Glutamatergic neuron (in vitro differentiated cells): ENCODE measurements around the gene PPP1R15B. TPM values are rescaled to one million over a fixed set of nuclear protein-coding genes. Genes with fewer than 3 reads are reported as not detected.

Source experiments
- DNase-seq: peaks from one replicate; pipeline ENCODE4 v3.0.0; 2022
- H3K27ac Mint-ChIP-seq: one replicate; pipeline ENCODE4 v1.8.0; 2020; ENCODE audit warnings: mild to moderate bottlenecking, mixed read lengths, inconsistent platforms; ENCODE audit not compliant: unreplicated experiment
- H3K27me3 Mint-ChIP-seq: one replicate; pipeline ENCODE4 v1.8.0; 2020; ENCODE audit warnings: mild to moderate bottlenecking, moderate library complexity, mixed read lengths, inconsistent platforms; ENCODE audit not compliant: unreplicated experiment
- H3K36me3 Mint-ChIP-seq: one replicate; pipeline ENCODE4 v1.8.0; 2020; ENCODE audit warnings: mild to moderate bottlenecking, mixed read lengths, inconsistent platforms; ENCODE audit not compliant: unreplicated experiment
- H3K4me1 Mint-ChIP-seq: one replicate; pipeline ENCODE4 v1.8.0; 2020; ENCODE audit warnings: mild to moderate bottlenecking, low read depth, mixed read lengths, inconsistent platforms; ENCODE audit not compliant: unreplicated experiment
- H3K4me3 Mint-ChIP-seq: one replicate; pipeline ENCODE4 v1.8.0; 2020; ENCODE audit warnings: mild to moderate bottlenecking, mixed read lengths, inconsistent platforms; ENCODE audit not compliant: unreplicated experiment
- H3K9me3 Mint-ChIP-seq: one replicate; pipeline ENCODE4 v1.8.0; 2020; ENCODE audit warnings: mild to moderate bottlenecking, moderate library complexity, mixed read lengths, inconsistent platforms; ENCODE audit not compliant: unreplicated experiment
- long read RNA-seq: library from polyadenylated mRNA; unstranded; transcript quantifications from one replicate; pipeline ENCODE4 v2.0.0, GENCODE V29; 2020; ENCODE audit not compliant: unreplicated experiment
- total RNA-seq: library from RNA; stranded (reverse); fragmentation: NEBNext Ultra II Directional; extraction: Animal tissue kit (Norgen Biotek cat#: 25700); gene quantifications from one replicate; pipeline ENCODE4 v1.2.1, GENCODE V29; 2021; ENCODE audit not compliant: unreplicated experiment
- TF ChIP-seq, protein P1 (sequence below): fragments of 200-600 bp; sonication (generic); IDR thresholded peaks from one replicate; pipeline ENCODE4 v1.5.0; 2021; ENCODE audit not compliant: partially characterized antibody, unreplicated experiment

Gene PPP1R15B
- total RNA-seq = 45.3 TPM
- long read RNA-seq, full-length matches to known transcripts = 1 of 3 reads
- long read RNA-seq, partial matches to known transcripts = 0 of 3 reads
- long read RNA-seq, other reads (novel, unspliced or antisense) = 2 of 3 reads

- peak within 1 kb of the TSS; percentile 97 for H3K4me3 Mint-ChIP-seq
- H3K9me3 Mint-ChIP-seq = no peaks in the 10 kb centered on the region
- TF ChIP-seq, protein P1, sequence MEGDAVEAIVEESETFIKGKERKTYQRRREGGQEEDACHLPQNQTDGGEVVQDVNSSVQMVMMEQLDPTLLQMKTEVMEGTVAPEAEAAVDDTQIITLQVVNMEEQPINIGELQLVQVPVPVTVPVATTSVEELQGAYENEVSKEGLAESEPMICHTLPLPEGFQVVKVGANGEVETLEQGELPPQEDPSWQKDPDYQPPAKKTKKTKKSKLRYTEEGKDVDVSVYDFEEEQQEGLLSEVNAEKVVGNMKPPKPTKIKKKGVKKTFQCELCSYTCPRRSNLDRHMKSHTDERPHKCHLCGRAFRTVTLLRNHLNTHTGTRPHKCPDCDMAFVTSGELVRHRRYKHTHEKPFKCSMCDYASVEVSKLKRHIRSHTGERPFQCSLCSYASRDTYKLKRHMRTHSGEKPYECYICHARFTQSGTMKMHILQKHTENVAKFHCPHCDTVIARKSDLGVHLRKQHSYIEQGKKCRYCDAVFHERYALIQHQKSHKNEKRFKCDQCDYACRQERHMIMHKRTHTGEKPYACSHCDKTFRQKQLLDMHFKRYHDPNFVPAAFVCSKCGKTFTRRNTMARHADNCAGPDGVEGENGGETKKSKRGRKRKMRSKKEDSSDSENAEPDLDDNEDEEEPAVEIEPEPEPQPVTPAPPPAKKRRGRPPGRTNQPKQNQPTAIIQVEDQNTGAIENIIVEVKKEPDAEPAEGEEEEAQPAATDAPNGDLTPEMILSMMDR = no peak
- H3K4me1 Mint-ChIP-seq = peaks cover 3% of the 10 kb centered on the region
- H3K27ac Mint-ChIP-seq = peak within 1 kb of the TSS; percentile 99
- no peaks in the 10 kb centered on the region for H3K36me3 Mint-ChIP-seq
- peak; percentile 98 for DNase-seq
- H3K27me3 Mint-ChIP-seq = peaks cover 7% of the 10 kb centered on the region
Observed at GRCh38 chr1:204411451-204412204, at the start of gene PPP1R15B. TSS of gene PPP1R15B (minus strand) at chr1:204411817. CDS start at chr1:204411411, 406 bp downstream.

DNA sequence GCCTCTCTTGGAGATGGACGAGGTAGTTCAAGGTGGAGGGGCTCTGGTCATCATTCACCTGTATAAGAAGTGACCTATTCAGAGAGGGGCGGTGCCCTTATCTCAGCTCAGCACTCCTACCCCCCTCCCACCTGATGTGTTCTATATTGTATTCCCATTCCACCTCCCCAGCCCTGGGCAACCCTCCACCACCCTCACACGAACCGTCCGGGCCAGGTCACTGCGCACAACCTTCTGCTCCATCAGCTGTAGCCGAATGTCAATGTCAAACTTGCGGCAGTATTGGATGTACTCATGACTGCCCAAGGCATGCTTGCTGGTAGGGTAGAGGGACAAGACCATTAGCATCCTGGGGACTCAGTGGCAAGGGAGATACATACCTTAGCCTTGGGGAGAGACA, 48.7 kb upstream of the PPP1R15B start:
- Mint-ChIP-seq H3K27ac (no peak overlapping the region), H3K4me1 (peaks cover 47% of the 10 kb centered on the region), H3K4me3 (no peak overlapping the region), H3K9me3 (peaks cover 14% of the 10 kb centered on the region), H3K27me3 (peaks cover 25% of the 10 kb centered on the region), H3K36me3 (peaks cover 15% of the 10 kb centered on the region)
- no peak for DNase-seq
- TF ChIP-seq, protein P1 = no peak

GRCh38 chr1:204459706-204460105, 48.1 kb upstream of the PPP1R15B start:
- H3K27me3 Mint-ChIP-seq = peaks cover 26% of the 10 kb centered on the region
- no peak overlapping the region for H3K27ac Mint-ChIP-seq
- H3K4me1 Mint-ChIP-seq = peaks cover 45% of the 10 kb centered on the region

GRCh38 chr1:204457666-204458065, 46.0 kb upstream of the PPP1R15B start:
- peaks cover 19% of the 10 kb centered on the region for H3K36me3 Mint-ChIP-seq
- peaks cover 53% of the 10 kb centered on the region for H3K4me1 Mint-ChIP-seq
- TF ChIP-seq, protein P1 = no peak
- DNase-seq = no peak
- peaks cover 30% of the 10 kb centered on the region for H3K27me3 Mint-ChIP-seq
- peak overlapping the region; percentile 90 for H3K27ac Mint-ChIP-seq
- peaks cover 28% of the 10 kb centered on the region for H3K9me3 Mint-ChIP-seq
- peak overlapping the region; percentile 67 for H3K4me3 Mint-ChIP-seq

More at GRCh38 chr1:204459706-204460105, 48.1 kb upstream of the PPP1R15B start:
- Mint-ChIP-seq H3K9me3 (peaks cover 16% of the 10 kb centered on the region), H3K4me3 (no peak overlapping the region), H3K36me3 (peaks cover 12% of the 10 kb centered on the region)
- TF ChIP-seq, protein P1 = no peak
- DNase-seq = no peak
